ENCODE results near the gene INPP5D.

The INPP5D gene

GRCh38 chr2:233250985-233251305 is 190.8 kb downstream of the INPP5D start:
- Histone ChIP-seq H2BK5ac (ENCODE audit: low read length) (no peak overlapping the region), H2AK5ac (ENCODE audit: low read length) (no peak overlapping the region), H3K18ac (ENCODE audit: low read length) (no peak overlapping the region), H3K27ac (ENCODE audit: low read depth, low read length) (no peak overlapping the region), H3K23ac (ENCODE audit: low read length) (no peak overlapping the region), H3K79me1 (ENCODE audit: low read length) (peaks cover 8% of the 10 kb centered on the region), H4K8ac (ENCODE audit: low read depth, low read length) (no peak overlapping the region), H4K5ac (ENCODE audit: low read length) (peak overlapping the region; percentile 78), H3K4me2 (ENCODE audit: low read length) (no peak overlapping the region), H3K56ac (ENCODE audit: low read length) (peak overlapping the region; percentile 58), H3K36me3 (ENCODE audit: control insufficient read depth, insufficient read depth, low read length) (no peaks in the 10 kb centered on the region), H2BK120ac (ENCODE audit: low read depth, low read length) (no peak overlapping the region), H2BK15ac (replicated peaks; ENCODE audit: low read depth) (no peak overlapping the region), H3K4ac (ENCODE audit: low read depth, low read length) (no peak overlapping the region), H3K79me2 (ENCODE audit: control insufficient read depth, insufficient read depth, low read length) (peaks cover 26% of the 10 kb centered on the region), H3K9ac (ENCODE audit: low read length) (no peak overlapping the region), H3K27me3 (ENCODE audit: insufficient read depth, low read length, poor library complexity) (no peaks in the 10 kb centered on the region), H3K4me3 (ENCODE audit: low read length) (no peak overlapping the region), H3K4me1 (ENCODE audit: control insufficient read depth, low read depth, low read length) (no peaks in the 10 kb centered on the region)
- WGBS (ENCODE audit: extremely low coverage, insufficient coverage, low lambda C conversion rate) = no CpG with 5 or more reads among the region's 1 CpG
- DNase-seq = no peak

GRCh38 chr2:233251306-233252116 is 191.4 kb downstream of the INPP5D start, which contains the start of gene ATG16L1:
TSS of gene ATG16L1 (plus strand) at chr2:233251673. CDS start at chr2:233251828, 155 bp downstream.
- Histone ChIP-seq H3K27ac (ENCODE audit: low read depth, low read length) (peak within 1 kb of the TSS; percentile 68), H3K79me2 (ENCODE audit: control insufficient read depth, insufficient read depth, low read length) (peaks cover 26% of the 10 kb centered on the region), H3K23ac (ENCODE audit: low read length) (no peak within 1 kb of the TSS), H2BK5ac (ENCODE audit: low read length) (peak within 1 kb of the TSS; percentile 24), H3K56ac (ENCODE audit: low read length) (peak within 1 kb of the TSS; percentile 98), H2BK15ac (replicated peaks; ENCODE audit: low read depth) (no peak within 1 kb of the TSS), H3K4me1 (ENCODE audit: control insufficient read depth, low read depth, low read length) (no peaks in the 10 kb centered on the region), H3K4me2 (ENCODE audit: low read length) (peak within 1 kb of the TSS; percentile 70), H3K79me1 (ENCODE audit: low read length) (peaks cover 8% of the 10 kb centered on the region), H4K8ac (ENCODE audit: low read depth, low read length) (peak within 1 kb of the TSS; percentile 60), H2BK120ac (ENCODE audit: low read depth, low read length) (no peak within 1 kb of the TSS), H3K36me3 (ENCODE audit: control insufficient read depth, insufficient read depth, low read length) (no peaks in the 10 kb centered on the region), H3K27me3 (ENCODE audit: insufficient read depth, low read length, poor library complexity) (no peaks in the 10 kb centered on the region), H2AK5ac (ENCODE audit: low read length) (no peak within 1 kb of the TSS), H3K4ac (ENCODE audit: low read depth, low read length) (peak within 1 kb of the TSS; percentile 44), H4K5ac (ENCODE audit: low read length) (peak within 1 kb of the TSS; percentile 78), H3K9ac (ENCODE audit: low read length) (peak within 1 kb of the TSS; percentile 94), H3K18ac (ENCODE audit: low read length) (peak within 1 kb of the TSS; percentile 23), H3K4me3 (ENCODE audit: low read length) (peak within 1 kb of the TSS; percentile 86)
- peak; percentile 98 for DNase-seq
- WGBS (ENCODE audit: extremely low coverage, insufficient coverage, low lambda C conversion rate) = no CpG with 5 or more reads among the region's 75 CpGs

- H3K27me3 ChIP-seq (ENCODE audit: insufficient read depth, low read length, poor library complexity) = no peaks in the 10 kb centered on the region
- peak overlapping the region; percentile 70 for H3K4me2 ChIP-seq (ENCODE audit: low read length)
- peaks cover 8% of the 10 kb centered on the region for H3K79me1 ChIP-seq (ENCODE audit: low read length)
- H3K4me3 ChIP-seq (ENCODE audit: low read length) = peak overlapping the region; percentile 86
- peak; percentile 23 for DNase-seq
- H3K79me2 ChIP-seq (ENCODE audit: control insufficient read depth, insufficient read depth, low read length) = peaks cover 26% of the 10 kb centered on the region
- H3K4me1 ChIP-seq (ENCODE audit: control insufficient read depth, low read depth, low read length) = no peaks in the 10 kb centered on the region
- no CpG with 5 or more reads among the region's 18 CpGs for WGBS (ENCODE audit: extremely low coverage, insufficient coverage, low lambda C conversion rate)
- no peak overlapping the region for H4K8ac ChIP-seq (ENCODE audit: low read depth, low read length)
- H3K9ac ChIP-seq (ENCODE audit: low read length) = peak overlapping the region; percentile 94
- H4K5ac ChIP-seq (ENCODE audit: low read length) = no peak overlapping the region
- no peak overlapping the region for H3K4ac ChIP-seq (ENCODE audit: low read depth, low read length)
- H3K23ac ChIP-seq (ENCODE audit: low read length) = no peak overlapping the region
- no peak overlapping the region for H3K18ac ChIP-seq (ENCODE audit: low read length)
- H2BK15ac ChIP-seq (replicated peaks; ENCODE audit: low read depth) = no peak overlapping the region
- H2BK120ac ChIP-seq (ENCODE audit: low read depth, low read length) = no peak overlapping the region
- no peak overlapping the region for H2BK5ac ChIP-seq (ENCODE audit: low read length)
- no peak overlapping the region for H3K27ac ChIP-seq (ENCODE audit: low read depth, low read length)
- no peaks in the 10 kb centered on the region for H3K36me3 ChIP-seq (ENCODE audit: control insufficient read depth, insufficient read depth, low read length)
- peak overlapping the region; percentile 98 for H3K56ac ChIP-seq (ENCODE audit: low read length)
- no peak overlapping the region for H2AK5ac ChIP-seq (ENCODE audit: low read length)
These were observed 192.1 kb downstream of the INPP5D start for GRCh38 chr2:233252227-233252626.

- Histone ChIP-seq H3K79me1 (ENCODE audit: low read length) (peaks cover 13% of the 10 kb centered on the region), H3K27ac (ENCODE audit: low read depth, low read length) (no peak overlapping the region), H3K27me3 (ENCODE audit: insufficient read depth, low read length, poor library complexity) (no peaks in the 10 kb centered on the region), H3K23ac (ENCODE audit: low read length) (no peak overlapping the region), H4K5ac (ENCODE audit: low read length) (no peak overlapping the region), H3K56ac (ENCODE audit: low read length) (no peak overlapping the region), H3K36me3 (ENCODE audit: control insufficient read depth, insufficient read depth, low read length) (no peaks in the 10 kb centered on the region), H2AK5ac (ENCODE audit: low read length) (no peak overlapping the region), H3K79me2 (ENCODE audit: control insufficient read depth, insufficient read depth, low read length) (peaks cover 28% of the 10 kb centered on the region), H3K9ac (ENCODE audit: low read length) (no peak overlapping the region), H3K18ac (ENCODE audit: low read length) (no peak overlapping the region), H2BK15ac (replicated peaks; ENCODE audit: low read depth) (no peak overlapping the region), H3K4ac (ENCODE audit: low read depth, low read length) (no peak overlapping the region), H4K8ac (ENCODE audit: low read depth, low read length) (no peak overlapping the region), H3K4me2 (ENCODE audit: low read length) (no peak overlapping the region), H2BK120ac (ENCODE audit: low read depth, low read length) (no peak overlapping the region), H3K4me3 (ENCODE audit: low read length) (no peak overlapping the region), H3K4me1 (ENCODE audit: control insufficient read depth, low read depth, low read length) (no peaks in the 10 kb centered on the region), H2BK5ac (ENCODE audit: low read length) (no peak overlapping the region)
- no CpG with 5 or more reads among the region's 11 CpGs for WGBS (ENCODE audit: extremely low coverage, insufficient coverage, low lambda C conversion rate)
- DNase-seq = no peak
These were observed 195.0 kb downstream of the INPP5D start for GRCh38 chr2:233255151-233255550.

- H3K56ac ChIP-seq (ENCODE audit: low read length) = no peak overlapping the region
- WGBS (ENCODE audit: extremely low coverage, insufficient coverage, low lambda C conversion rate) = no CpG with 5 or more reads among the region's 4 CpGs
- H2AK5ac ChIP-seq (ENCODE audit: low read length) = no peak overlapping the region
- H3K4me1 ChIP-seq (ENCODE audit: control insufficient read depth, low read depth, low read length) = no peaks in the 10 kb centered on the region
- H2BK120ac ChIP-seq (ENCODE audit: low read depth, low read length) = no peak overlapping the region
- H3K4me2 ChIP-seq (ENCODE audit: low read length) = no peak overlapping the region
- no peak overlapping the region for H3K18ac ChIP-seq (ENCODE audit: low read length)
- no peak overlapping the region for H3K23ac ChIP-seq (ENCODE audit: low read length)
- H3K36me3 ChIP-seq (ENCODE audit: control insufficient read depth, insufficient read depth, low read length) = no peaks in the 10 kb centered on the region
- H3K79me2 ChIP-seq (ENCODE audit: control insufficient read depth, insufficient read depth, low read length) = peaks cover 31% of the 10 kb centered on the region
- no peak overlapping the region for H2BK5ac ChIP-seq (ENCODE audit: low read length)
- H4K8ac ChIP-seq (ENCODE audit: low read depth, low read length) = no peak overlapping the region
- no peak overlapping the region for H2BK15ac ChIP-seq (replicated peaks; ENCODE audit: low read depth)
- no peak for DNase-seq
- H3K4ac ChIP-seq (ENCODE audit: low read depth, low read length) = no peak overlapping the region
- H3K9ac ChIP-seq (ENCODE audit: low read length) = no peak overlapping the region
- peaks cover 13% of the 10 kb centered on the region for H3K79me1 ChIP-seq (ENCODE audit: low read length)
- no peak overlapping the region for H3K4me3 ChIP-seq (ENCODE audit: low read length)
- H4K5ac ChIP-seq (ENCODE audit: low read length) = no peak overlapping the region
- no peak overlapping the region for H3K27ac ChIP-seq (ENCODE audit: low read depth, low read length)
- no peaks in the 10 kb centered on the region for H3K27me3 ChIP-seq (ENCODE audit: insufficient read depth, low read length, poor library complexity)
These were observed 195.9 kb downstream of the INPP5D start for GRCh38 chr2:233256048-233256447.

Measured in mesendoderm (in vitro differentiated cells).